ENCODE measurements around the gene MYEOV.
A peak's percentile ranks its signal among the peaks of the same experiment; 100 is the strongest.

MYEOV gene

DNA sequence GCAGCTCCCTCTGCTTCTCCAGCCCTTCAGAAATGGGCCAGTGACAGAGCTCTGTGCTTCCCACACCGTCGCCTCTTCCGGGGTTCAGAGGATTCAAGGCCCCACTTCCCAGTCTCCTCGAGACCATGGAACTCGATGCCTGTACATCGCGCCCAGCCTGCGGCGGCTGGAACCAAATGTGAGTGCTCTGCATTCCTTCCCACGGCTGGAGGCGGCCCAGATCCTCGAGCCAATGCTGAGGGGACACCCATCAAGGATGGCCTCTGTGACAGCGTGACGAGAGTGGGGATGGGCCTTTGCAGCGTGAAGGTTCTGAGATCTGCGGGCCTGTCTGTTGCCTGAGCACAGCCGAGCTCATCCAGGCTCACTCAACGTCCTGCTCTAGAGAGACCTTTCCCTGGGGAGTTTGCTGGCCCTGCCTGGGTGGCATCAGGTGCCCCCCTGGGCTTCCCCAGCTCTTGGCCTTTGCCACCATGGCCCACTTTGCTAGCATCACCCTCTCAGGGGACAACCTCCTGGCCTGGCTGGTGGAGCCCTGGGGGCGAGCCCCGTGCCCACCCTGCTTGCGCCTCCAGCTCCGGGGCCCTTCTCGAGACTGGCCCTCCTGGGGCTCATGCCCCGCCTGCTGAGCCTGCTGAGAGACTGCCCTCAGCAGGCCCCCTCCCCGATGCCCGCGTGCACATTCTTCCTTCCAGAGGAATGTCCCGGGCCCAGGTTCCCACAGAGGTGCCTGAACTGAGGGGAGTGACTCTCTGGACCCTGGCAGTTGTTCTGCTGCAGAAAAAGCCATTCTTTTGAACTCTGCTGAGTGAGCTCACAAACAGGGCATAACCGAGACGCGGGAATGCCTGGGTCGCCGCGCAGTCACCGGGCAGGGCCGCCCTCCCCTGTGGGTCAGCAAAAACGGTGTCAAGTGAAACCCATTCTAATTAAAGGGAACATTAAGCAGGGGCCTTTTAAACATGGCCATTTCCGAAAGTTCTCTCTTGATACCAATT lies 7.3 kb upstream of the MYEOV start:
- no peak overlapping the region for H3K4me3 ChIP-seq (ENCODE audit: low read depth, low read length)
- TF ChIP-seq, protein P1, sequence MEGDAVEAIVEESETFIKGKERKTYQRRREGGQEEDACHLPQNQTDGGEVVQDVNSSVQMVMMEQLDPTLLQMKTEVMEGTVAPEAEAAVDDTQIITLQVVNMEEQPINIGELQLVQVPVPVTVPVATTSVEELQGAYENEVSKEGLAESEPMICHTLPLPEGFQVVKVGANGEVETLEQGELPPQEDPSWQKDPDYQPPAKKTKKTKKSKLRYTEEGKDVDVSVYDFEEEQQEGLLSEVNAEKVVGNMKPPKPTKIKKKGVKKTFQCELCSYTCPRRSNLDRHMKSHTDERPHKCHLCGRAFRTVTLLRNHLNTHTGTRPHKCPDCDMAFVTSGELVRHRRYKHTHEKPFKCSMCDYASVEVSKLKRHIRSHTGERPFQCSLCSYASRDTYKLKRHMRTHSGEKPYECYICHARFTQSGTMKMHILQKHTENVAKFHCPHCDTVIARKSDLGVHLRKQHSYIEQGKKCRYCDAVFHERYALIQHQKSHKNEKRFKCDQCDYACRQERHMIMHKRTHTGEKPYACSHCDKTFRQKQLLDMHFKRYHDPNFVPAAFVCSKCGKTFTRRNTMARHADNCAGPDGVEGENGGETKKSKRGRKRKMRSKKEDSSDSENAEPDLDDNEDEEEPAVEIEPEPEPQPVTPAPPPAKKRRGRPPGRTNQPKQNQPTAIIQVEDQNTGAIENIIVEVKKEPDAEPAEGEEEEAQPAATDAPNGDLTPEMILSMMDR (conservative IDR thresholded peaks at IDR 0.05; ENCODE audit: low read depth, low read length), result no peak
- peak; percentile 12 for DNase-seq (ENCODE audit: low read depth)

DNA sequence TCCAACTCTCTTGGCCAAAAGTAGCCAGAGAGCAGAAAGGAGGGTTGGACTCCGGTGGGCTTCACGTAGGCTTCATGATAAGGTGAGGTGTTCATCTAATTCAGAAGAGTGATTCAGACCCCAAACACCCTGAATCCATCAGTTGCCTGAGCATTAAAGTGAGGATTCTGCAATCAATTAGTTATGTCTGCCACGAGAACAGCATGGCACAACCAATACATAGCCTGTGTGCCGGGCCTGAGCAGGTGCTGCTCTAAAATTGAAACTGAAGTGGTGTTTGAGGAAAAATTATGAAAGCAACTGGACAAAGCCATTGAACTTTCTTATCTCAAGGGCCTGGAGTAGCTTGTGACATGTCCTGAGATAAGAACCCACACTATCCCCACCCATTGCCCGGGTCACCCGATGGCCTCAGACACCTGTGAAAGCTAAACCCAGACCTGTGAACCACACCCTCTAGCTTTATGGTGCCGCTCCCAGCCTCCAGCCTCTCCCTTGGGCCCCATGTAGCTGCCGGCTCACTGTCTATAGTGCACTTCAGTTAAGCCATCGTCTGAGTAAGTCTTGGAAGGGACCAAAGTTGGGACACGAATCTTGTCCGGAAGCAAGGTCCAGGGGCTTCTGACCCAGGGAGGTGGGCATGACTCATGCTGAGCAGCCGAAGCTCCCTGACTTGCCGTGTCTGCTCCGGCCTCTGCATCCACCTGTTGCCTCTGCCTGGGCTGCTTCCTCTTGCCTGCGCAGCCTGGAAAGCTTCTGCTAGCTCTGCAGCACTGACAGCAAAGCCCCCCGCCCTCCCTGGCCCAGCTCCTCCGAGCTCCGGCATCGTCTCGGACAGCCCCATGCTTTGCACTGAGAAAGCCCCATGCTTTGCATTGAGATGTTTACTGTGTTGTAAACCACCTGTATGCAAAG lies 5.7 kb upstream of the MYEOV start:
- TF ChIP-seq, protein P1 (conservative IDR thresholded peaks at IDR 0.05; ENCODE audit: low read depth, low read length), result no peak
- H3K4me3 ChIP-seq (ENCODE audit: low read depth, low read length), result no peak overlapping the region
- DNase-seq (ENCODE audit: low read depth), result no peak

DNA sequence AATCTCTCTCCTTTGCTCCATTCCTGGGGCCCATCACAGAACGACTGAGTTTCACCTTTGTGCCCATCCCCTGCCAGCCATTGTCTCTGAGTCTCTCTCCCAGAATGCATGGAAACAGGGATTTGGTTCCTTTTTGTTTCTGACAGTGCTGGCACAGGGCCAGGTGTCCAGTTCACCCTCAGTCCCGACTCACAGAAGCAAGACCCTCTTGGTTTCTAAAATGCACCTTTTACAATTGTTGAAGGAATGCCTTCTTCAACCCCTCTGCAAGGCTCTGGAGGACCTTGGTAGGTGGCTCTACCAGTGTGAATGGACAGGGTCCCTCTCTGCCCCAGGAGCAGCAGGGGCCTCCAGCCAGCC lies 5.1 kb upstream of the MYEOV start:
- H3K4me3 ChIP-seq (ENCODE audit: low read depth, low read length), result no peak overlapping the region
- DNase-seq (ENCODE audit: low read depth), result no peak
- TF ChIP-seq, protein P1 (conservative IDR thresholded peaks at IDR 0.05; ENCODE audit: low read depth, low read length), result no peak

DNA sequence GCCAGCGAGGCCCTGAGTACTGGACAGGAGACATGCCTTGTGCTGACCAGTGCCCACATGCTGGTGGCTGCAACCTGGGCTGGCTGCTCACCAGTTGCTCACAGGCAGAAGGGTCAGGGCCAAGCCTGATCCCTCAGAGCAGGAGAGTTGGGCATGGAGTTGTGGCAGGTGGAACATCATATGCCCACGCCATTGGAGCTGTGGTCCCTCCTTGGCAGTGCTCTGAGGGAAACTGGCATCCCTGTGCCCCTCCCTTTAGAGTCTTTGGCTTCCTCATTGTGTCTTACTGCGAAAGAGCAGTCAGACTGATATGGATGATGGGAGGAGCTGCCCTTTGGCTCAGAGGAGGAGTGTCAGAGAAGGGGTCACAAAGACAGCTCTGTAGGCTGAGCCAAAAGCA lies 3.1 kb upstream of the MYEOV start:
- TF ChIP-seq, protein P1 (conservative IDR thresholded peaks at IDR 0.05; ENCODE audit: low read depth, low read length), result no peak
- no peak for DNase-seq (ENCODE audit: low read depth)
- H3K4me3 ChIP-seq (ENCODE audit: low read depth, low read length), result no peak overlapping the region

DNA sequence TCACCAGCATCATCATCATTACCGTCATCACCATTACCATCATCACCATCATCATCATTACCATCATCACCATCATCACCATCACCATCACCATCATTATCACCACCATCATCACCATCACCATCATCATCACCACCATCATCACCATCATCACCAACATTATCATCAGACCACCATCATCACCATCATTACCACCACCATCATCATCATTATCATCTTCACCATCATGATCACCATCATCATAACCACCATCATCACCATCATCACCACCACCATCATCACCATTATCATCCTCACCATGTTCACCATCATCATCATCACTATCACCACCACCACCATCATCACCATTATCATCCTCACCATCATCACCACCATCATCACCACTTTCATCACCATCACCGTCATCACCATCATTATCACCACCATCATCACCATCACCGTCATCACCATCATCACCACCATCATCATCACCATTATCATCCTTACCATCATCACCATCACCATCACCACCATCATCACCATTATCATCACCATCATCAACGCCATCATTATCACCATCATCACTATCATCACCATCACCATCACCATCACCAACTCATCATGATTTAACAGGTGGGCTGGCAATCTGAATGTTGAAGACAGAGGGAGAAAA lies 2.4 kb upstream of the MYEOV start:
- H3K4me3 ChIP-seq (ENCODE audit: low read depth, low read length), result no peak overlapping the region
- no peak for DNase-seq (ENCODE audit: low read depth)
- TF ChIP-seq, protein P1 (conservative IDR thresholded peaks at IDR 0.05; ENCODE audit: low read depth, low read length), result no peak

DNA sequence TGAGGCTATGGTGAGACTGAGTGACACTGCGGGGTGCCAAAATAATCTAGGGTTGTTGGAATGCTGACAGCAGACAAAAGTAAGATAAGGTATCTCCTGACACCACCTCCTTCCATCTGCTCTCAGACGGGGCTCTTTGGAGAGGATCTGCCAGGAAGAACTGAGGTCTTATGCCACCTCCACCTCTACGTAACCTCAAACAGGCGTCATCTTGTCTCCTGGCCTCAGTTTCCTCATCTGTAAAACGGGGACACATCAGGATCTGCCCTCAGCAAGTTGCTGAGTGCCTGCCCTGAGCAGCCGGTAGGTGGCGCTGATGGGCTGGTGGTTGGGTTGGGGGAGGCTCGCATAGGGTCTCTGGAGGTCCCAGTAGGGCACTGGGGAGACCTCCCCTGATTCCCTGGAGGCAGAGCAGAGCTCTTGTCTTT lies 1.7 kb upstream of the MYEOV start:
- no peak overlapping the region for H3K4me3 ChIP-seq (ENCODE audit: low read depth, low read length)
- TF ChIP-seq, protein P1 (conservative IDR thresholded peaks at IDR 0.05; ENCODE audit: low read depth, low read length), result peak; percentile 95
- peak; percentile 39 for DNase-seq (ENCODE audit: low read depth)
